Esophagus squamous epithelium (tissue), 5 donors: ENCODE data around the gene SYT1. TPM values are rescaled to one million over a fixed set of nuclear protein-coding genes. Genes with fewer than 3 reads are reported as not detected.
"Not testable (repeated sequence)": the region's sequence is repeated elsewhere in the genome, so short reads cannot be mapped to it uniquely, and the experiment has no call there.

Experiments
- DNase-seq: peaks from one replicate; lab custom pipeline; 2025; lab: John Stamatoyannopoulos, UW
- H3K27ac ChIP-seq, 4 donors: fragments of 200-600 bp; sonication (generic); one replicate each; pipeline ENCODE4 v1.5.1; 2016 to 2019; ENCODE audit warnings: mild to moderate bottlenecking in 1 of 4
- H3K27me3 ChIP-seq, 4 donors: fragments of 200-600 bp; sonication (generic); 1 replicate in 3 of 4; 2 replicates in 1 of 4; pipeline versions ENCODE4 v1.5.1 to v1.6.0; 2017 to 2021; ENCODE audit warnings: antibody characterized with exemption in 1 of 4
- H3K36me3 ChIP-seq, 3 donors: fragments of 200-600 bp; sonication (generic); one replicate each; pipeline ENCODE4 v1.5.1; 2016 to 2019
- H3K4me1 ChIP-seq, 3 donors: fragments of 200-600 bp; sonication (generic); one replicate each; pipeline ENCODE4 v1.5.1; 2017 to 2019
- H3K4me3 ChIP-seq, 4 donors: fragments of 200-600 bp; sonication (generic); 1 replicate in 3 of 4; 2 replicates in 1 of 4; pipeline ENCODE4 v1.5.1; 2016 to 2019; ENCODE audit warnings: mild to moderate bottlenecking in 2 of 4, moderate library complexity in 1 of 4
- H3K9me3 ChIP-seq, 3 donors: fragments of 200-600 bp; sonication (generic); one replicate each; pipeline ENCODE4 v1.5.1; 2016 to 2019
- POLR2A ChIP-seq, 4 donors: fragments of 450-650 bp; IDR thresholded peaks; one replicate each; pipeline ENCODE4 v1.6.1; 2017; ENCODE audit warnings: antibody characterized with exemption in 4 of 4, mild to moderate bottlenecking in 4 of 4, moderate library complexity in 3 of 4
- WGBS, 2 donors: methylation state at CpG; one replicate each; pipeline ENCODE4 v1.1.5; 2018; 5-methylcytosine and 5-hydroxymethylcytosine counted together
- intact Hi-C: fragments of 100-400 bp; cut with DNase I; formaldehyde crosslinking; loops from one replicate; pipeline ENCODE4 v1.15.0; 2022
- total RNA-seq, 4 donors: library from RNA; depleted of rRNA; stranded (reverse); fragments of >200 nt; gene quantifications; one replicate each; pipeline ENCODE4 v1.1.0, GENCODE V29; 2016
- TF ChIP-seq, protein P1 (sequence below), 6 experiments: fragments of 450-650 bp in 4 of 6; fragments of 200-600 bp in 2 of 6; sonication (generic) in 2 of 6; IDR thresholded peaks; one replicate each; pipeline ENCODE4 v1.5.1; 2016 to 2019; ENCODE audit warnings: antibody characterized with exemption in 6 of 6, mild to moderate bottlenecking in 4 of 6, moderate library complexity in 4 of 6
- donor health status: DM: yes; HTN: yes; CAD: no.

SYT1 gene
- total RNA-seq, 4 donors from 2014 or later = 0.26 to 2.7 TPM; not detected in 2

GRCh38 chr12:79021021-79021420 lies 156.4 kb downstream of the SYT1 start:
- Histone ChIP-seq H3K27me3 (no peaks in the 10 kb centered on the region), H3K9me3 (no peaks in the 10 kb centered on the region), H3K36me3 (no peaks in the 10 kb centered on the region), H3K4me1 (no peaks in the 10 kb centered on the region), H3K4me3 (no peak overlapping the region), H3K27ac (no peak overlapping the region)
- no peak for DNase-seq
- intact Hi-C loops = no loop called here
- TF ChIP-seq, protein P1, sequence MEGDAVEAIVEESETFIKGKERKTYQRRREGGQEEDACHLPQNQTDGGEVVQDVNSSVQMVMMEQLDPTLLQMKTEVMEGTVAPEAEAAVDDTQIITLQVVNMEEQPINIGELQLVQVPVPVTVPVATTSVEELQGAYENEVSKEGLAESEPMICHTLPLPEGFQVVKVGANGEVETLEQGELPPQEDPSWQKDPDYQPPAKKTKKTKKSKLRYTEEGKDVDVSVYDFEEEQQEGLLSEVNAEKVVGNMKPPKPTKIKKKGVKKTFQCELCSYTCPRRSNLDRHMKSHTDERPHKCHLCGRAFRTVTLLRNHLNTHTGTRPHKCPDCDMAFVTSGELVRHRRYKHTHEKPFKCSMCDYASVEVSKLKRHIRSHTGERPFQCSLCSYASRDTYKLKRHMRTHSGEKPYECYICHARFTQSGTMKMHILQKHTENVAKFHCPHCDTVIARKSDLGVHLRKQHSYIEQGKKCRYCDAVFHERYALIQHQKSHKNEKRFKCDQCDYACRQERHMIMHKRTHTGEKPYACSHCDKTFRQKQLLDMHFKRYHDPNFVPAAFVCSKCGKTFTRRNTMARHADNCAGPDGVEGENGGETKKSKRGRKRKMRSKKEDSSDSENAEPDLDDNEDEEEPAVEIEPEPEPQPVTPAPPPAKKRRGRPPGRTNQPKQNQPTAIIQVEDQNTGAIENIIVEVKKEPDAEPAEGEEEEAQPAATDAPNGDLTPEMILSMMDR (IDR thresholded peaks at IDR 0.05) = no peak
- no peak for TF ChIP-seq POLR2A (IDR thresholded peaks at IDR 0.05)

DNA sequence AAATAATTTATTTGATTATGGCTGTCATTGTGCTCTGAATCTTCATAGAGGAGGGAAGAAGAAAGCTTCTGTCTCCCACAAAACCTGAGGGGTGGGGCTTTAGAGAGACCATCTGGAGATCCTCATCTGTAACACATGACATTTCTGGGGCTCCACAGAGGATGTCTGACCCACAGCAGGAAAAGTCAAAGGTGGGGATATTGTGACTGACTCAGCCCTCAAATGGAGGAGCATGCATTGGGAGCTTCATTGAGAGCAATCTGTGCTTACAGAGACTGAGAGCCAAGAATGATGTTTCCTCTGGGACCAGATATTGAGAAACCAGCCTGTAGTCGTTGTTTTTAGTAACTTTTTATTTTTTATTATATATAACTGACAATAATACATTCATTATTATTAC lies 158.7 kb downstream of the SYT1 start:
- WGBS, 2 donors = 34 to 46% methylated on average over 1 of the region's 1 CpG
- Histone ChIP-seq H3K9me3 (no peaks in the 10 kb centered on the region), H3K27me3 (no peaks in the 10 kb centered on the region), H3K4me1 (no peaks in the 10 kb centered on the region), H3K4me3 (no peak overlapping the region), H3K36me3 (no peaks in the 10 kb centered on the region), H3K27ac (no peak overlapping the region)
- no peak for DNase-seq
- TF ChIP-seq POLR2A (IDR thresholded peaks at IDR 0.05) = no peak
- TF ChIP-seq, protein P1 (IDR thresholded peaks at IDR 0.05) = no peak
- intact Hi-C loops = no loop called here

DNA sequence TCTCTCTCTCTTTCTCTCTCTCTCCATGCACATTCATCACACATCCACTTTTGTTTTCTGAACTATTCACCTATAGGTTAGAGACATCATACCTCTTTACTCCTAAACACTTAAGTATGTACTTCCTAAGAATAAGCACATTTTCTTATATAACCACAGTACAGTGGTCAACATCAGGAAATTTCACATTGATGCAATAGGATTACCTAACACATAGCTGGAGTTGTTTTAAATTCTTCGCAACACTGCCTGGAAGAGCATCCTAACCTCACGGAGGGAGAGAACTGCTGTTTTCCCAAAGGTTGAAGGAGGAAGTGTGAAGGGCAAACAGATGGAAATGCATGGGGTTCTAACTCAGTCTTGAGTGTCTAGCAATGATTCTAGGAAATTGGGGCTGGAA lies 159.2 kb downstream of the SYT1 start:
- Histone ChIP-seq H3K9me3 (no peaks in the 10 kb centered on the region), H3K4me1 (no peaks in the 10 kb centered on the region), H3K27ac (no peak overlapping the region), H3K4me3 (no peak overlapping the region), H3K36me3 (no peaks in the 10 kb centered on the region), H3K27me3 (no peaks in the 10 kb centered on the region)
- no peak for DNase-seq
- intact Hi-C loops = no loop called here
- TF ChIP-seq, protein P1 (IDR thresholded peaks at IDR 0.05) = no peak
- 48 to 79% methylated on average over 2 of the region's 2 CpGs for WGBS, 2 donors

- no peaks in the 10 kb centered on the region for H3K27me3 ChIP-seq
- intact Hi-C loops = no loop called here
- H3K4me1 ChIP-seq = no peaks in the 10 kb centered on the region
- DNase-seq = no peak
- H3K36me3 ChIP-seq = no peaks in the 10 kb centered on the region
- H3K9me3 ChIP-seq = no peaks in the 10 kb centered on the region
- H3K27ac ChIP-seq = no peak overlapping the region
- TF ChIP-seq POLR2A (IDR thresholded peaks at IDR 0.05) = no peak
- TF ChIP-seq, protein P1 (IDR thresholded peaks at IDR 0.05) = no peak
- no peak overlapping the region for H3K4me3 ChIP-seq
These were observed 169.2 kb downstream of the SYT1 start for GRCh38 chr12:79033788-79034187.

GRCh38 chr12:79044748-79045147 lies 180.2 kb downstream of the SYT1 start:
- DNase-seq, H3K27me3 ChIP-seq, H3K36me3 ChIP-seq, H3K4me3 ChIP-seq, intact Hi-C loops, H3K27ac ChIP-seq, H3K9me3 ChIP-seq, H3K4me1 ChIP-seq: not testable (repeated sequence)
- WGBS, 2 donors = 80% methylated on average over 2 of the region's 6 CpGs; no CpG with 5 or more reads in 1 of the 2 donors

GRCh38 chr12:79045149-79045703 lies 180.7 kb downstream of the SYT1 start:
- DNase-seq, H3K36me3 ChIP-seq, H3K4me3 ChIP-seq, H3K27ac ChIP-seq, H3K9me3 ChIP-seq, H3K4me1 ChIP-seq, intact Hi-C loops, H3K27me3 ChIP-seq: not testable (repeated sequence)
- WGBS, 2 donors = 94% methylated on average over 24 to 28 of the region's 32 CpGs
